ENCODE measurements around the gene NEK9.
"Not testable (repeated sequence)": the region's sequence is repeated elsewhere in the genome, so short reads cannot be mapped to it uniquely, and the experiment has no call there.

Gene NEK9

DNA sequence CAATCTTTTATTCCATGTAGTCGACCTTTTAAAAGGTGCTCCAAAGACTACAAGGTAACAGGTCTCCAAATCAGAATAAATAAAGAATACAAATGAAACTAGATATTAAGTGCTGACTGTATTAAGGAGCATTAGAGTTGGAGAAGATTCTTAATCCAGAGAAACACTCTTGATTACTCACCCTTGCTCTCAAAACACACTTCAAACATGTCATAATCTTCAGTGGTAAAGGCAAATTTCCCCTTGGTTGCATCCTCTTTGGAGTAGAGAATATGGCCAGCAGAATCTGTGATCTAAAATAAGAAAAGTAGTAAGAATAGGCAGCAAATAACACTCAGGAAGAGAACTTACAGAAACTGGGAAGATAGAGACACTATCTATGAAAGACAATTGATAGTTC lies 25.0 kb upstream of the NEK9 start:
- no peaks in the 10 kb centered on the region for H4K20me1 ChIP-seq (ENCODE audit: insufficient read depth)
- no peaks in the 10 kb centered on the region; the same call in 1 of the 2 replicates for H3K79me2 ChIP-seq (ENCODE audit: insufficient read depth, low read depth)
- H2AFZ ChIP-seq (ENCODE audit: low read depth): no peak overlapping the region
- no peak overlapping the region for H3K9ac ChIP-seq
- no peak overlapping the region for H3K4me2 ChIP-seq
- H3K27ac ChIP-seq: no peak overlapping the region
- H3K4me3 ChIP-seq (IDR thresholded peaks at IDR 0.05; ENCODE audit: insufficient read depth, low read depth, low read length): no peak overlapping the region
- H3K4me1 ChIP-seq (ENCODE audit: low read depth, poor library complexity, severe bottlenecking): peaks cover 9% of the 10 kb centered on the region
- TF ChIP-seq, protein P1, sequence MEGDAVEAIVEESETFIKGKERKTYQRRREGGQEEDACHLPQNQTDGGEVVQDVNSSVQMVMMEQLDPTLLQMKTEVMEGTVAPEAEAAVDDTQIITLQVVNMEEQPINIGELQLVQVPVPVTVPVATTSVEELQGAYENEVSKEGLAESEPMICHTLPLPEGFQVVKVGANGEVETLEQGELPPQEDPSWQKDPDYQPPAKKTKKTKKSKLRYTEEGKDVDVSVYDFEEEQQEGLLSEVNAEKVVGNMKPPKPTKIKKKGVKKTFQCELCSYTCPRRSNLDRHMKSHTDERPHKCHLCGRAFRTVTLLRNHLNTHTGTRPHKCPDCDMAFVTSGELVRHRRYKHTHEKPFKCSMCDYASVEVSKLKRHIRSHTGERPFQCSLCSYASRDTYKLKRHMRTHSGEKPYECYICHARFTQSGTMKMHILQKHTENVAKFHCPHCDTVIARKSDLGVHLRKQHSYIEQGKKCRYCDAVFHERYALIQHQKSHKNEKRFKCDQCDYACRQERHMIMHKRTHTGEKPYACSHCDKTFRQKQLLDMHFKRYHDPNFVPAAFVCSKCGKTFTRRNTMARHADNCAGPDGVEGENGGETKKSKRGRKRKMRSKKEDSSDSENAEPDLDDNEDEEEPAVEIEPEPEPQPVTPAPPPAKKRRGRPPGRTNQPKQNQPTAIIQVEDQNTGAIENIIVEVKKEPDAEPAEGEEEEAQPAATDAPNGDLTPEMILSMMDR (conservative IDR thresholded peaks at IDR 0.05; ENCODE audit: low read depth, low read length): no peak
- no peaks in the 10 kb centered on the region for H3K27me3 ChIP-seq (ENCODE audit: insufficient read depth, low read depth)
- H3K36me3 ChIP-seq (ENCODE audit: insufficient read depth): no peaks in the 10 kb centered on the region

DNA sequence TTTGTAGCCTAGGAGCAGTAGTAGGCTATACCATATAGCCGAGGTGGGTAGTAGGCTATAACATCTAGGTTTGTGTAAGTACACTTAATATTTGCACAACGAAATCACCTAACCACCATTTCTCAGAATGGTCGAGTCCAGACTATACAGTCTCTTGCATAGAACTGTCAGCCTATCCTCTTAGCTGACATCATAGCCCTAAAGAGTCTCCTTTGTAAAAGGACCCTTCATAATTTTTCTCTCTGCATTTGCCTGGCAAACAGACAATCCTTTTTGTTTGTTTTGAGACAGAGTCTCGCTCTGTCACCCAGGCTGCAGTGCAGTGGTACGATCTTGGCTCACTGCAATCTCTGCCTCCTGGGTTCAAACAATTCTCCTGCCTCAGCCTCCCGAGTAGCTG lies 23.8 kb upstream of the NEK9 start:
- H3K27ac ChIP-seq; H3K9ac ChIP-seq; H3K4me1 ChIP-seq (ENCODE audit: low read depth, poor library complexity, severe bottlenecking); H4K20me1 ChIP-seq (ENCODE audit: insufficient read depth); H3K27me3 ChIP-seq (ENCODE audit: insufficient read depth, low read depth); H2AFZ ChIP-seq (ENCODE audit: low read depth); H3K79me2 ChIP-seq (ENCODE audit: insufficient read depth, low read depth); H3K4me3 ChIP-seq (IDR thresholded peaks at IDR 0.05; ENCODE audit: insufficient read depth, low read depth, low read length); H3K36me3 ChIP-seq (ENCODE audit: insufficient read depth); H3K4me2 ChIP-seq: not testable (repeated sequence)

DNA sequence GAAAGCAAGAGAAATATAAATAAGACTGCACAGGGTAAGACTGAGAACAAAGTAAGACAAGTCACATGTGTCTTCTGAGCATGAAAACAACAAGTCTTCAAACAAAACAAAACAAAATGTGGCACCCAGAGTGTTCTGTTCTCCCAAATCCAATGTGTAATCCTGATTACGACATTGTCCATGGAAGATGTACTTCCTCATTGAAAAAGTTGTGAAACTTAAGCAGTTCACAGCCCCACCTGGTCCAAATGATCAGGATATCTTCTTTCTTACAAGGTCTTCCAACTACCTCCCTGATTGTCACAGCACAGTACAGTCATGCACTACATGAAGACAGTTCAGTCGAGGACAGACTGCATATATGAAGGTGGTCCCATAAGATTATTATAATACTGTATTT lies 23.3 kb upstream of the NEK9 start:
- H2AFZ ChIP-seq (ENCODE audit: low read depth): no peak overlapping the region
- no peaks in the 10 kb centered on the region for H3K36me3 ChIP-seq (ENCODE audit: insufficient read depth)
- no peaks in the 10 kb centered on the region for H4K20me1 ChIP-seq (ENCODE audit: insufficient read depth)
- no peak overlapping the region for H3K9ac ChIP-seq
- H3K4me1 ChIP-seq (ENCODE audit: low read depth, poor library complexity, severe bottlenecking): peaks cover 9% of the 10 kb centered on the region
- H3K4me2 ChIP-seq: no peak overlapping the region
- H3K27me3 ChIP-seq (ENCODE audit: insufficient read depth, low read depth): no peaks in the 10 kb centered on the region
- TF ChIP-seq, protein P1 (conservative IDR thresholded peaks at IDR 0.05; ENCODE audit: low read depth, low read length): no peak
- no peak overlapping the region for H3K4me3 ChIP-seq (IDR thresholded peaks at IDR 0.05; ENCODE audit: insufficient read depth, low read depth, low read length)
- H3K27ac ChIP-seq: no peak overlapping the region
- no peaks in the 10 kb centered on the region; the same call in 1 of the 2 replicates for H3K79me2 ChIP-seq (ENCODE audit: insufficient read depth, low read depth)

DNA sequence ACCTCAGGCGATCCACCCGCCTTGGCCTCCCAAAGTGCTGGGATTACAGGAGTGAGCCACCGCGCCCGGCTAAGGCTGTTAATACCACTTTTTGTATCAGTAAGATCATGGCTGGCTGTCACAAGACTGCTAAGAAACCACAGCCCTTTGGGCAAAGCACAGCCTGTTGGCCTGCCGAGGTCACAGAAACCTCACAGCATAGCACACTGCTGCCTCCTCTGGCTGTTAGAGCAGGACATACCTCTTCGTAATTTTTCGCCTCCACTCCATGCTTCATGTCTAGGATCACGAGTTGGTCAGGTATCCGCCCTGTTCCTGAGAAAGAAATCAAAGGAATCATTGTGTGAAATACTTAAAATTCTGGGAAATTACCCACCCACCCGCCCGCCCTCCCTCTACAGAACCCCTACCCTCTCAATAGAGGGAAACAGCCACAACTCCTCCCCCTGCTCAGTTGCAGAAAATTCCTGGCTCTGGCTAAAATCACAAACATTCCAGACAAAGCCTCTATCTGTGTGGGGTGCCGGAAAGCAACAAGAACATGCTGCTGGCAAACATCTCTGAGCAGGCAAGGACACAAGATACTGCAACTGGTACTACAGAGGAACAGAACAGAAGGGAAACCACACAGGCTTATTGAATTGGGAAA lies 20.7 kb upstream of the NEK9 start:
- Histone ChIP-seq H3K4me2 (no peak overlapping the region), H3K27me3 (ENCODE audit: insufficient read depth, low read depth) (no peaks in the 10 kb centered on the region), H3K4me3 (IDR thresholded peaks at IDR 0.05; ENCODE audit: insufficient read depth, low read depth, low read length) (no peak overlapping the region), H3K27ac (no peak overlapping the region), H3K36me3 (ENCODE audit: insufficient read depth) (no peaks in the 10 kb centered on the region), H4K20me1 (ENCODE audit: insufficient read depth) (no peaks in the 10 kb centered on the region), H3K4me1 (ENCODE audit: low read depth, poor library complexity, severe bottlenecking) (peaks cover 9% of the 10 kb centered on the region), H2AFZ (ENCODE audit: low read depth) (no peak overlapping the region), H3K79me2 (ENCODE audit: insufficient read depth, low read depth) (no peaks in the 10 kb centered on the region), H3K9ac (no peak overlapping the region)
- TF ChIP-seq, protein P1 (conservative IDR thresholded peaks at IDR 0.05; ENCODE audit: low read depth, low read length): no peak

DNA sequence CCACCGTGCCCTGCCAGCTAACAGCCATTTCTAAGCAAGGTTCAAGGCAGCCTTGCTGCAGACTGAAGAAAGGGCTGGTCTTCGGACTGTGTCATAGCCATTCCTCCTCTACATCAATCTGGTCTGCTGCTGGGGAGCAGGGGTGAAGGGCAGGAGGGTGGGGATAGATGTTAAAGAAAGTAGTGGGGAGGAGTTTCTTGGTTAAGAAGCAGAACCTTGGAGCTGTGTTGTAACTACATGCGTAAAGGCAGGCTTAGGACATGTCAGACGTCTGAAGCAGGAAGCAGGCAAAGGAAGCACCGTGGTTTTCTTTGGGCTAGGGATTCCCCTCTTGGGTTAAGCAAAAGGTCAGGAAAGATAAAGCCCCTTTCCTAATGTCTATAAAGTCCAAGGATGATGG lies 18.1 kb upstream of the NEK9 start:
- H3K4me2 ChIP-seq: no peak overlapping the region
- no peaks in the 10 kb centered on the region for H4K20me1 ChIP-seq (ENCODE audit: insufficient read depth)
- no peak overlapping the region for H3K9ac ChIP-seq
- H3K79me2 ChIP-seq (ENCODE audit: insufficient read depth, low read depth): no peaks in the 10 kb centered on the region; the same call in 1 of the 2 replicates
- no peak overlapping the region for H3K4me3 ChIP-seq (IDR thresholded peaks at IDR 0.05; ENCODE audit: insufficient read depth, low read depth, low read length)
- H3K27me3 ChIP-seq (ENCODE audit: insufficient read depth, low read depth): no peaks in the 10 kb centered on the region
- no peaks in the 10 kb centered on the region for H3K36me3 ChIP-seq (ENCODE audit: insufficient read depth)
- no peak overlapping the region for H2AFZ ChIP-seq (ENCODE audit: low read depth)
- H3K4me1 ChIP-seq (ENCODE audit: low read depth, poor library complexity, severe bottlenecking): peaks cover 9% of the 10 kb centered on the region
- no peak overlapping the region for H3K27ac ChIP-seq
- TF ChIP-seq, protein P1 (conservative IDR thresholded peaks at IDR 0.05; ENCODE audit: low read depth, low read length): no peak

Measured in KMS-11 (cell line).